ENCODE results near the gene TRIM15.
A peak's percentile ranks its signal among the peaks of the same experiment; 100 is the strongest.
"Not testable (repeated sequence)": the region's sequence is repeated elsewhere in the genome, so short reads cannot be mapped to it uniquely, and the experiment has no call there.

The TRIM15 gene

GRCh38 chr6:30163090-30163917, at the start of gene TRIM15:
Gene TRIM15 (plus strand): TSS chr6:30163546. CDS start chr6:30163685, 139 bp downstream.
- DNase-seq: peak; percentile 19

DNA sequence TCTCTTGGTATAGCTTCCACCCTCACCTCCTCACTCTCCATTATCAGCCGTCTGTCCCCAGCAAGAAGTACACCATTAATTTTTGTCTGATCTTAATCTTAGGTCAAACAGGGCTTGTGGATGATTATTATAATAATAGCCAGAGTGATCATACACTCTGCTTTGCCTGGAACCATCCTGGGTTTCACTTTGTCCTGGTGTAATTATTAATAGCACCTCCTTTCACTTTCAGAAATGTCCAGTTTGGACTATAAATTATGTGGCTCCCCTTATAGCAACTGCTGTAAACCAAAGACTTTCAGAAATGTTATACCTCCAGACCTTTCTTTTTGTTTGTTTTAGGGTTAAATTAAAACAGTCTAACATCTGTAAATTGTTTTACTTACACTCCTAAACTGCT, 49.5 kb upstream of the TRIM15 start:
- no peak for DNase-seq

DNA sequence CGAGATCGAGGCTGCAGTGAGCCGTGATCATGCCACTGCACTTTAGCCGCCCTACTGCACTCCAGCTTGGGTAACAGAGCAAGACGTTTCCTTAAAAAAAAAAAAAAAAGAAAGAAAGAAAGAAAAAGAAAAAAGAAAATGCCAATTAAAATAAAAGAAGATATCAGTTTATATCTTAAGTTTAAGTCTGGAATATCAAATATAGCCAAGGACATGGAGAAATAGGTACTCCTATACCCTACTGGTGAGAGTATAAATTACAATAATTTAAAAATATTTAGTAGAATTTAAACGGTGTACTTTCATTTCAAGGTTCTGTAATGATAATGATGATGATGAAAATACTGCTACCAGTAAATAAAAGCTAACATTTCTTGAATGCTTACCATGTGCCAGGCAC, 46.6 kb upstream of the TRIM15 start:
- no peak for DNase-seq

DNA sequence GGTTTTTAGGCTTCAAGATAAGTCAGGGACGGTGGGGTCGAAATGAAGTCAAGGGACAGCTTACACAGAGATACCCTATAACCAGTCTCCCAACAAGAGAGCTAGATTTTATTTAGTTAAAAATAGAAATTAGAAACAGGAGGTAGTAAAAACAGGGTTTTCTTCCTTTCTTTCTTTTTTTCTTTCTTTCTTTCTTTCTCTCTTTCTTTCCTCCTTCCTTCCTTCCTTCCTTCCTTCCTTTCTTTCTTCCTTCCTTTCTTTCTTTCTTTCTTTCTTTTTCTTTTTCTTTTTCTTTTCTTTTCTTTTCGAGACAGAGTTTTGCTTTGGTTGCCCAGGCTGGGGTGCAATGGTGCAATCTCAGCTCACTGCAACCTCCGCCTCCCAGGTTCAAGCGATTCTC, 44.7 kb upstream of the TRIM15 start:
- not testable (repeated sequence) for DNase-seq

- DNase-seq: no peak
Measured at GRCh38 chr6:30121446-30122366, 41.6 kb upstream of the TRIM15 start.

DNA sequence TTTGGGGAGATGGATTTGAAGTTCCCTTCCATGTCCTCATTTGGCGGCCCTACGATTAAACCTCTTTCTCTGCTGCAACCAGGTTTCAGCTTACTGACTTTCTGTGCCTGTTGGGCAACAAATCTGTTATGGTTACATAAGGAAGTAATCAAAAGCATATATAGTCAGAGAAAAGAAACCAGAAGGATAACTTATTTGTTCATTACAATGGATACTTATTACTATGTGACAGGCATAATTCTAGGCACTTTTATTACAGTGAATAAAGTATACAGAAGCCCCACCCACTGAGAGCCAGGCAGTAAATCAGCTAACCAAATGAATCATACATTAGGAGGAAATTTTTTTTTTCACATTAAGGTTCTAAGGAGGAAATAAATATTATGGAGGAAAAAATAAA, 40.8 kb upstream of the TRIM15 start:
- no peak for DNase-seq

GRCh38 chr6:30127238-30128093, 35.9 kb upstream of the TRIM15 start:
- DNase-seq: no peak

- DNase-seq: no peak
Measured at GRCh38 chr6:30129265-30130178, 33.8 kb upstream of the TRIM15 start.

- DNase-seq: no peak
Measured at GRCh38 chr6:30130179-30130679, 33.1 kb upstream of the TRIM15 start.

GRCh38 chr6:30130887-30131862, 32.2 kb upstream of the TRIM15 start:
- peak; percentile 74 for DNase-seq

DNA sequence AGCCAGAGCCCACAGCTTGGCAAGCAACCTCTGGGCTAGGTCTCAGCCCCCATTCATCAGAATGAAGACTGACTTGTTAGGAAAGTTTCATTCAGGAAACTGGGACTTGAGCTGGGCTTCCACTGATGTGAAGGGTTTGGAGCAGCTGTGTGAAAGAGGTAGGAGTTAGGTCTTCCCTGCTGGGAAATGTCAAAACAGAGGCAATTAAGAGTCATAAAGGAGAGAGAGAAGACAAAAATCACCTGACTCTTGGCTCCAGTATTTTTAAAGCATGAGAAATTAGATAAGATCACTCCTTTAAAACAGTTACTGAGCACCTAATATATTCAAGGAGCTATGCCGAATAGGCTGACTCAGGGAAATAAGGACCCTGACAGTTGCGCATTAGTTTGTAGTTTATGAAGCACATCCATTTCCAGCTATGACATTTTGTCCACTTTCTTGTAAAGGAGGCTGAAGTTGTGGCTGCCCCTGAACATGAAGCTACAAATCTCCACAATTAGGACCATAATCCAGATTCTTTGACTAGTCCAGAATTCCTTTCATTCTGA, 31.3 kb upstream of the TRIM15 start:
- DNase-seq: no peak

DNA sequence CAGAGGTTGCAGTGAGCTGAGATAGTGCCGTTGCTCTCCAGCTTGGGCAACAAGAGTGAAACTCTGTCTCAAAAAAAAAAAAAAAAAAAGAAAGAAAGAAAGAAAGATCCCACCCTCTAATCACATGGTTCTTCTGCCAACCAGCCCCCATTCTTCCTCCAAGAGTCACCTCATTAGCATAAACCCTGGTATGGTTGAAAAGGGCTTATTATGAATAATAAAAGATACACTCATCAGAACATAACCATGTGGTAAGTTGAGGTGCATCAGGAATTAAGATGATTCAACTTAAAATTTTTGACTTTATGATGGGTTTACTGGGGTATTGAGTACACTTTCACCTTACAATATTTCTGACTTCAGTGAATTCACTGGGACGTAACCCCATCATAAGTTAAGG, 28.2 kb upstream of the TRIM15 start:
- DNase-seq: no peak

DNA sequence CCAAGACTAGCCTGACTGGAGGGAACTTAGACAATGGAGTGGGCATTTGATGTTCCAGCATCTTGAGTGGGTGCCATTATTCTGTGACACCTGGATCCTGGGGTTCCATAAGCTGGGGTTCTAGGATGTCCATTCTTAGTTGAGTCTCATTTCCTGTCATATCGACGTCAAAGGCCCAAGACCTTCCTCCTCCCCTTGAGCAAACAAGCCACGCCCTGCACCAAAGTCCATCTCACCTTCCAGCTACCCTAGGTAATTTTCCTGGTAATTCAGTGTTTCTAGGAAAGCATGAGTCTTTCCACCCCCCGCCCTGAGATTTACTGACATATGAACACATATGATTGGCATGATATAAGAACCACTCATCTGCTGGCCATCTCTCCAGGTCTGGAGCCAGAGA, 27.6 kb upstream of the TRIM15 start, which contains the start of gene TRIM40:
TSS of gene TRIM40 (plus strand) at position 384 of the 400 bp plus-strand sequence. CDS start 897 bp downstream, outside the sequence.
- no peak for DNase-seq

DNA sequence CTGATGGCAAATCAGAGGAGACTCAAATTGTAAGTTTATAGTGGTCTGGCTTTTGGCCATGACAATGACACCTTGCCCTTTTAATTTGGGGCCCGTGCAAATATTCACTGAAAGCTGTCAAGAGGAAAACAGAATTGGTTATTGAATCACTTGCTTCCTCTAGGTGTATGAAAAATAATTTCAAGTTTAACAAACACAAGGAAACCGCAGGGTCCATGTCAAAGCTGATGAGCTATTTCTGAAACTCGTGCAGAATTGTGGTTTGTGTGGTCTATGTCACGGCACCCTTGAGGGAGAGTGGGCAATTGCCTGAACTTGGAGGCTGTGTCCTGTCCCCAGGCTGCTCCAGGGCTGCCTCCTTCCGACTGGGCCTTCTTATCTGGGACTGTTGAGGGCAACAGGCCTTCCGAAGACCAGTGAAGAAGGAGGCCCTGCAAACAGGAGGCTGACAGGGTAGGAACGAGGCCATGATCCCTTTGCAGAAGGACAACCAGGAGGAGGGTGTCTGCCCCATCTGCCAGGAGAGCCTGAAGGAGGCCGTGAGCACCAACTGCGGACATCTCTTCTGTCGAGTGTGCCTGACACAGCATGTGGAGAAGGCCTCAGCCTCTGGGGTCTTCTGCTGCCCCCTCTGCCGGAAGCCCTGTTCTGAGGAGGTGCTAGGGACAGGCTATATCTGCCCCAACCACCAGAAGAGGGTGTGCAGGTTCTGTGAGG, 26.6 kb upstream of the TRIM15 start:
- DNase-seq: no peak

DNA sequence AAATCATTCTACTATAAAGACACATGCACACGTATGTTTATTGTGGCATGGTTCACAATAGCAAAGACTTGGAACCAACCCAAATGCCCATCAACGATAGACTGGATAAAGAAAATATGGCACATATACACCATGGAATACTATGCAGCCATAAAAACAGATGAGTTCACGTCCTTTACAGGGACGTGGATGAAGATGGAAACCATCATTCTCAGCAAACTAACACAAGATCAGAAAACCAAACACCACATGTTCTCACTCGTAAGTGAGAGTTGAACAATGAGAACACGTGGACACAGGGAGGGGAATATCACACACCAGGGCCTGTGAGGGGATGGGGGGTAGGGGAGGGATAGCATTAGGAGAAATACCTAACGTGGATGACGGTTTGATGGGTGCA, 23.1 kb upstream of the TRIM15 start:
- DNase-seq: not testable (repeated sequence)

DNA sequence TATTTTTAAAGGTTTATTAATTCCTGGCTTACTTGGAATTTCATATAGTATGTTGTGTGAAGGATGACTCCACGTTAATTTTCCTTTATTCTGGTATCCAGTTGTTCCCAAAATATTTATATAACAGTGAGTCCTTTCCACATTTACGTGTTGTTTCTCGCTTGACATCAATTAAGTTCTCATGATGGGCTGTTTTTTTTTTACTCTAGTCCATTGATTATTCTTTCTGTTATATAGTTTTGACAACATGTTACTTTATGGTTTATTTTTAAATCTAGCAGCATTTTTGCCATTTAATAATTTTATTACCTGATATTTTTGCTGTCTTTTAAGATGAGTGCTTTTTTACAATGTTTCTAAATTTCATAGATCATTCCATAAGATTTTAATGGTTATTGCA, 20.7 kb upstream of the TRIM15 start:
- DNase-seq: no peak

- no peak for DNase-seq
Measured at GRCh38 chr6:30143780-30144179, 19.6 kb upstream of the TRIM15 start.

DNA sequence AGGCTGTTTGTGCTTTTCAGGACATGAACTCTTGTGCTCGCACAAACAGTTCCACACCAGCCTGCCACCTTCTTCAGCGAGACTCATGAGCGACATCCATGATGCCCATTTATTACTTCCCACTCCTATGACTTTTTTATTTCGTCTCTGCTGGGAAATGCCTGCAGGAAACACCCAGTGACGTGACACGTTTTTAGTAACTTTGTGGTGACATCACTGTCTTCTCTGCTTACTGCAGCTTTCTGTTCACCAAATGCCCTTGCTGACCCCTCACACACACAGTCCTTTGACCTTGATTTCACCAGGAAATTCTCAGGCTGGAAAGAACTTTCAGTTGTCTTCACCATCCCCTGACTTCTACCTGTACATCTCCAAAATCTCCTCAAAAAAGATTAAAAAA, 18.5 kb upstream of the TRIM15 start:
- no peak for DNase-seq

DNA sequence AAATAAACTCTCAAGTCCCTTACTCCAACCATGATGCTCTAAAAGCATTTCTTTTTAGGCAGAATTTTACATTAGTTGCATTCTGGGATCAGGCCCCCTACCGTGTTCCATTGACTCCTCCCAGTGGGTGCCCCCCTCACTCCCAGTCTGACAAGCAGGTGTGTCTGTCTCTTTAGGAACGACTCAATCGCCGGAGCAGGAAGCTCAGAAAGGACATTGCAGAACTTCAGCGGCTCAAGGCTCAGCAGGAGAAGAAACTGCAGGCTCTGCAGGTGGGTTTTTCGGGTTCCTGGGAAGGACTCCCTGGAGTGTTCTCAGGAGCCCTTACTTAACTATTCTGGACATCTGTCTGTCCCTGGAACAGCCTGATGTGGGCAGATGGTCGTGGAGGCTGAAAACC, 17.5 kb upstream of the TRIM15 start:
- DNase-seq: no peak

Data from CD4-positive, alpha-beta T cell treated with Interleukin-6 for 4 hours (primary cell).